ENCODE data around the gene JAKMIP3.

DNA sequence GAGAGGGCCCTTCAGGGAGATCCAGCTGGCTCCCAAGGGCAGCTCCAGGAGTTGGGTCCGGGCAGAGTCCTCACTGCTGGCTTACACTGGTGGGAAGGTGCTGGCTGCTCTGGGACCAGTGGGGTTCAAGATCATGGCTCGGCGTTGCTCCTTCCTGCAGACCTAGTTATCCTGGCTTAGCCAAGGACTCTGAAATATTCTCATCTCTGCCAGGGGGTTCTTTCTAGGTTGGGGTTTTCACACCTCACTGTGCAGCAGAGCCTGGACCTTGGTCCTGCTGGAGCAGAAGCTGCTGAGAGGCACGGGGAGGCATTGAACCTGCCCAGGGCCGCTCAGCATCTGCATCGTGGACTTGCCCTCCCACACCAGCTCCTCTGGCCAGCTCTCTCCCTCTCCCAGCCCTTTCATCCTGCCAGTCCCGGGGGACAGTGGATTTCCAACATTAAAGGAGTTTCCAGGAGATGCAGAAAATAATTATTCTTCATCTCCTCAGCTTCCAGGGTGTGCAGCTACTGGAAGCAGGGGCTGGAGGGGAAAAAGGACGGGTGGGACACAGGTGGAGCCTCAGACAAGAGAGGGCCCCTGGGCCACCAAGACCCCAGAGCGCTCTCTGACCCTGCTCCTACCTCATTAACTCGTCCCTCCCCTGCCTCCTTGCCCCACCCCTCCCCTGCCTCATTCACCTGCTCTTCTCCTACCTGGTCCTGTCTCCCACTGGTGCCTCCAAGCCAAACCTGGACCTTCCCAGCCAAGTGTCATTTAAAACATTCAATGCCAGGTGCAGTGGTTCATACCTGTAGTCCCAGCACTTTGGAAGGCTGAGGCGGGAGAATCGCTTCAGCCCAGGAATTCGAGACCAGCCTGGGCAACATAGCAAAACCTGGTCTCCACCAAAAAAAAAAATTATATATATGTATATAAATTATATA, 42.5 kb downstream of the JAKMIP3 start:
- TF ChIP-seq, protein P1, sequence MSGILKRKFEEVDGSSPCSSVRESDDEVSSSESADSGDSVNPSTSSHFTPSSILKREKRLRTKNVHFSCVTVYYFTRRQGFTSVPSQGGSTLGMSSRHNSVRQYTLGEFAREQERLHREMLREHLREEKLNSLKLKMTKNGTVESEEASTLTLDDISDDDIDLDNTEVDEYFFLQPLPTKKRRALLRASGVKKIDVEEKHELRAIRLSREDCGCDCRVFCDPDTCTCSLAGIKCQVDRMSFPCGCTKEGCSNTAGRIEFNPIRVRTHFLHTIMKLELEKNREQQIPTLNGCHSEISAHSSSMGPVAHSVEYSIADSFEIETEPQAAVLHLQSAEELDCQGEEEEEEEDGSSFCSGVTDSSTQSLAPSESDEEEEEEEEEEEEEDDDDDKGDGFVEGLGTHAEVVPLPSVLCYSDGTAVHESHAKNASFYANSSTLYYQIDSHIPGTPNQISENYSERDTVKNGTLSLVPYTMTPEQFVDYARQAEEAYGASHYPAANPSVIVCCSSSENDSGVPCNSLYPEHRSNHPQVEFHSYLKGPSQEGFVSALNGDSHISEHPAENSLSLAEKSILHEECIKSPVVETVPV (CRISPR knock-in tag; IDR thresholded peaks at IDR 0.05), result no peak
- TF ChIP-seq ISL1 (CRISPR knock-in tag; IDR thresholded peaks at IDR 0.05) (no peak), ESRRG (CRISPR knock-in tag; IDR thresholded peaks at IDR 0.05) (no peak), ZFP3 (CRISPR knock-in tag; IDR thresholded peaks at IDR 0.05) (no peak), ZFP30 (CRISPR knock-in tag; IDR thresholded peaks at IDR 0.05) (no peak)
- TF ChIP-seq, protein P2, sequence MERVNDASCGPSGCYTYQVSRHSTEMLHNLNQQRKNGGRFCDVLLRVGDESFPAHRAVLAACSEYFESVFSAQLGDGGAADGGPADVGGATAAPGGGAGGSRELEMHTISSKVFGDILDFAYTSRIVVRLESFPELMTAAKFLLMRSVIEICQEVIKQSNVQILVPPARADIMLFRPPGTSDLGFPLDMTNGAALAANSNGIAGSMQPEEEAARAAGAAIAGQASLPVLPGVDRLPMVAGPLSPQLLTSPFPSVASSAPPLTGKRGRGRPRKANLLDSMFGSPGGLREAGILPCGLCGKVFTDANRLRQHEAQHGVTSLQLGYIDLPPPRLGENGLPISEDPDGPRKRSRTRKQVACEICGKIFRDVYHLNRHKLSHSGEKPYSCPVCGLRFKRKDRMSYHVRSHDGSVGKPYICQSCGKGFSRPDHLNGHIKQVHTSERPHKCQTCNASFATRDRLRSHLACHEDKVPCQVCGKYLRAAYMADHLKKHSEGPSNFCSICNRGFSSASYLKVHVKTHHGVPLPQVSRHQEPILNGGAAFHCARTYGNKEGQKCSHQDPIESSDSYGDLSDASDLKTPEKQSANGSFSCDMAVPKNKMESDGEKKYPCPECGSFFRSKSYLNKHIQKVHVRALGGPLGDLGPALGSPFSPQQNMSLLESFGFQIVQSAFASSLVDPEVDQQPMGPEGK (CRISPR knock-in tag; IDR thresholded peaks at IDR 0.05; ENCODE audit: borderline replicate concordance), result no peak

All from SK-N-SH treated with all-trans-retinoic acid at 6 μM for 48 hours (cell line).